HG03342 (cell line): ENCODE measurements around the gene L3MBTL4.
"Not testable (repeated sequence)": the region's sequence is repeated elsewhere in the genome, so short reads cannot be mapped to it uniquely, and the experiment has no call there.

Experiments
- ATAC-seq: cut with Tn5 transposase; IDR thresholded peaks from one replicate; pipeline ENCODE4 v1.9.1; 2021; ENCODE audit warnings: mild to moderate bottlenecking, moderate library complexity; ENCODE audit not compliant: unreplicated experiment

The L3MBTL4 gene

GRCh38 chr18:6315517-6316331, 99.0 kb downstream of the L3MBTL4 start:
- ATAC-seq = no peak

- no peak for ATAC-seq
Measured at GRCh38 chr18:6313415-6313814, 101.3 kb downstream of the L3MBTL4 start.

GRCh38 chr18:6311456-6312215, 103.1 kb downstream of the L3MBTL4 start:
- no peak for ATAC-seq

- ATAC-seq = no peak
Measured at GRCh38 chr18:6310714-6311113, 104.0 kb downstream of the L3MBTL4 start.

- no peak for ATAC-seq
Measured at GRCh38 chr18:6297875-6298274, 116.8 kb downstream of the L3MBTL4 start.

- no peak for ATAC-seq
Measured at GRCh38 chr18:6294148-6294784, 120.4 kb downstream of the L3MBTL4 start.

GRCh38 chr18:6289843-6290242, 124.9 kb downstream of the L3MBTL4 start:
- no peak for ATAC-seq

- no peak for ATAC-seq
Measured at GRCh38 chr18:6286585-6286984, 128.1 kb downstream of the L3MBTL4 start.

GRCh38 chr18:6284761-6285160, 129.9 kb downstream of the L3MBTL4 start:
- ATAC-seq = no peak

- no peak for ATAC-seq
Measured at GRCh38 chr18:6284300-6284699, 130.4 kb downstream of the L3MBTL4 start.

GRCh38 chr18:6281874-6282273, 132.8 kb downstream of the L3MBTL4 start:
- ATAC-seq = no peak

GRCh38 chr18:6280211-6280743, 134.4 kb downstream of the L3MBTL4 start:
- no peak for ATAC-seq

- no peak for ATAC-seq
Measured at GRCh38 chr18:6279308-6279707, 135.4 kb downstream of the L3MBTL4 start.

- no peak for ATAC-seq
Measured at GRCh38 chr18:6273423-6273822, 141.3 kb downstream of the L3MBTL4 start.

- ATAC-seq = not testable (repeated sequence)
Measured at GRCh38 chr18:6272144-6272543, 142.6 kb downstream of the L3MBTL4 start.

- ATAC-seq = no peak
Measured at GRCh38 chr18:6271585-6271984, 143.1 kb downstream of the L3MBTL4 start.

GRCh38 chr18:6270771-6271216, 143.9 kb downstream of the L3MBTL4 start:
- ATAC-seq = peak; percentile 75

GRCh38 chr18:6269660-6270332, 144.9 kb downstream of the L3MBTL4 start:
- no peak for ATAC-seq

- ATAC-seq = no peak
Measured at GRCh38 chr18:6266212-6266611, 148.5 kb downstream of the L3MBTL4 start.

- ATAC-seq = no peak
Measured at GRCh38 chr18:6261938-6262337, 152.8 kb downstream of the L3MBTL4 start.

GRCh38 chr18:6259324-6259723, 155.4 kb downstream of the L3MBTL4 start:
- not testable (repeated sequence) for ATAC-seq
